HTERT RPE-1 (cell line): ENCODE measurements around the gene SMURF1.

ENCODE experiments used
- in situ Hi-C: fragments of 300-500 bp; cut with MboI; formaldehyde crosslinking; loops from 4 replicates; pipeline ENCODE4 v1.14.3; 2020; ENCODE audit warnings: low sequenced_read_pairs

The SMURF1 gene

DNA sequence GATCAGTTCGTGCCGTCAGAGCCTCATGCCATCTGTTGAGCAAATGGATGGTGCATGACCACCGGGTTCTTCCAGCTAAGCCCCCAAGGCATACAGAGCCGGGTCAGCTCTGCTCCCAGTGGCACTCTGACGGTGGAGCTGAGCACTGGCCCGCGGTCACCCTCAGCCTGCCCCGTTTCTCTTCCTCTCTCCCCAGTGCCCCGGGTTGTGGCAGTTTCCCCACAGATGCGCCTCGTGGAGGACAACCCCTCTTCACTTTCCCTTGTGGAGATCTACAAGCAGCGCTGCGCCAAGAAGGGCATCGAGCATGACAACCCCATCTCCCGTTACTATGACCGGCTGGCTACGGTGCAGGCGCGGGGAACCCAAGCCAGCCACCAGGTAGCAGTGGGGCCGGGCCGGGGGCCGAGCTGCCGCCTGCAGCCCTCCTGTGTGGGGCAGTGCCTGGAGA lies 135.7 kb downstream of the SMURF1 start:
- in situ Hi-C loops: no loop called here

GRCh38 chr7:99006739-99007424 lies 137.0 kb downstream of the SMURF1 start:
- in situ Hi-C loops: no loop called here

DNA sequence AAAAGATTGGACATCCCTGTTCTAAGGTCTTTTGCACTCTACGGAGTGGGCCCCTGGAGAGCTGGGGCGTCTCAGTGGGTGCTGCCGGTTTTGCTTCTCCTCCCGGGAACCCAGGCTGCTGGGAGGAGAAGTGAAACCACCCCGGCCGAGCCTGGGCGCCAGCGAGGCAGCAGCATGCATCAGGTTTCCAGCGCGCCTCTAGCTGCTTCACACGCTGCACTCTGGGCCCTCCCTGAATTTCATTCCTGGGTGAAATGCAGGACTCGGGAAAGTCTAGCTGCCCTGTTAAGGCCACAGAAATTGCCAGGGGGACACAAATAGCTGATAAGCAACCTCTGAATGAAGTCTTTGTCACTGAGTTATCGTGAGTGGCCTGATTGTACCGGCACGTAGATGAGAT lies 138.1 kb downstream of the SMURF1 start:
- in situ Hi-C loops: no loop called here

GRCh38 chr7:99004781-99005500 lies 139.0 kb downstream of the SMURF1 start:
- in situ Hi-C loops: no loop called here

DNA sequence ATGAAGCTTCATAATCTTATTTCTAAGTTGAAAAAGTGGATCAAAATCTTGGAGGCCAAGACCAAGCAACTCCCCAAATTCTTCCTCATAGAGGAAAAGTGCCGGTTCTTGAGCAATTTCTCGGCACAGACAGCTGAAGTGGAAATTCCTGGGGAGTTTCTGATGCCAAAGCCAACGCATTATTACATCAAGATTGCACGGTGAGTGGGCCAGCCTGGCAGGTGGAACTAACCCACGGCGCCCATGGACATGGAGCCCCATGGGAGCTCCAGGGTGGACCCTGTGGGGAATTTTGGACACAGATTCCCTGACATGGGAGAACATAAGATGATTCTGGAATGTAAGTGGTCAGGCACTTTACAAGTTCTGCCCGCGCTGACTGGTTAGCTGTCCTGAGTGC lies 139.7 kb downstream of the SMURF1 start:
- in situ Hi-C loops: no loop called here

DNA sequence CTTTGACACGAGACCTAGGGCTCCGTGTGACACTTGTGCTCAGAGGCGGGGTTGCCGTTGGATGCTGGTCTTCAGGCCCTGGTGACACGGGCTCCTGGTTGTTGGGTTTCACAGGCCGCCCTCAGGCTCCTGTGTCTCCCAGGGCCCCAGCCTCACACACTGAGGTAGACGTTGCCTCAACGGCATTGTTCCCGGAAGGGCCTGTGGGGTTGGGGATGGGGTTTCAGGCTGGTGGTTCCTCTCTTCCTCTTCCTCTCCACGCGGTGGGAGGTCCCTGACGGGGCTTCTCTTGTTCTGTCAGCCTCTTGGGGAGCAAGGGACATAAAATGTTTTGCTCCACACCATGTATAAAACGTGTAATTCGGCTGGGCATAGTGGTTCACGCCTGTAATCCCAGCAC lies 140.5 kb downstream of the SMURF1 start:
- in situ Hi-C loops: no loop called here

DNA sequence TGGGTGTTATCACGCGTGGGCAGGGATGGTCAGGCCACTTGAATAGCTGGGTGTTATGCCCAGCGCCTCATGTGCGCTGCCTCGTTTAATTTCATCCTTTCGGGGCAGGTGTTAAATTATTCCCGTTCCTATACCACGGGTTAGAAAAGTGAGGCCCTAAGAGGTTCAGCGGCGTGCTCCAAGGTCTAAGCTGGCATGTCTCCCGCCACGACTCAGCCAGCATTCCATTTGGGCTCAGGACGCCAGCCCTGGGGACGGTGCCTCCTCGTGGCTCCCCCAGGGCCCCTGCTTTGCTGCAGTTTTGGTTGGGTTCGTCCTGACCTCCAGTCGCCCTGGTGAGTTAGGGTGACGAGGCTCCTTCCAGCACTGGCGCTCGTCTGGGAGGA lies 141.1 kb downstream of the SMURF1 start:
- in situ Hi-C loops: no loop called here

DNA sequence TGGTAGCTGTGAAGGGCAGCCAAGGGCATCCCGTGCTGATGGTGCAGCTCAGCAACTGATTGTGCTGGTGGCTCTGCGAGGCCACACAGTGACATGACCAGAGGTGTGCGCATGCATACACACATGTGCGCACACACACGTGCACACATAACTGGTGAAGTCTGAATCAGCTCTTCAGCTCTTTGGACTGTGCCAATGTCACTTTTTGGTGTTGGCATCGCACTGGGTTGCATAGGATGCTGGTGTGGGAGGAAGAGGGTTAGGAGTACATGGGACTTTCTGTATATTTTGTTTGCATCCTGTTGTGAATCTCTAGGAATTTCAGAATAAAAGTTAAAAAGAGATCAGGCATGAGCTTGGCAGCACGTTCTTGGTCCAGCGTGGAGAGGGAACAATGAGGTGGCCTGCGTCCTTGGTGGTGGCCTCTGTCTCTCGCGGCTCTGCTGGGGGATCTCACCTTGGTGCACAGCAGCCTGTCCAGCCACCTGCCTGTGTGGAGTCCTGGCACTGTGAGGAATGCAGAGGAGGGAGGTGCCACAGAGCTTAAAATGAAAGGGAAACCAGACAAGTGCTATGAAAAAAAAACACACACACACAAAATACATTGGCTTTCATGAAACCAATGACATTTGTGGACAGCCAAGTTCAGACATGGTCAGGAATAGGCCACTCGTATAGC lies 141.6 kb downstream of the SMURF1 start:
- in situ Hi-C loops: no loop called here

GRCh38 chr7:99001482-99002147 lies 142.3 kb downstream of the SMURF1 start:
- in situ Hi-C loops: no loop called here

DNA sequence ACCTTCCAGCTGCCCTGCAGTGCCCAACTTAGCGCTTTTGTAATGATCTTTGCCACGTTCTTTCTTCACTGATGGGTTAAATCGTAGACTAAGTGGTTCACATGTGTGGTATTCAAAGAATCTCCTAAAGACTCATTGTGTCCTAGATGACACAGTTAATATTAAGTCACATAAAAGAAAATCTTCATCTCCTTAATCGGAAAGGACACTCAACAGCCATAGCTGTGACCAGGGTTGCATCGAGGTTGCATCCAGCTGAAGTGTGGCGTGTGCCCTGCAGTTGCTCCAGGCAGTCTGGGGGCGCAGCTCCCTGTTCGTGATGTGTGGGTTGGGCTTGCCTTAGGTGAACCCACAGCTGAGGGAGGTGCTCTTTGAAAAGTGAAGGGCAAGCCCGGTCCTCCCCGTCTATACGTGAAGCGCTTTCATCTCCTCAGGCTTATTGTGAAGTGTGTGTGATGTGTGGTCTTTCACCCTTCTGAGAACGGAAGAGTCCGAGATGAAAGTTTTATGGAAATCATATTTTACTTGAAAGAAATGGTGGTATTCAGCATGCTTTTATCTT lies 142.9 kb downstream of the SMURF1 start:
- in situ Hi-C loops: no loop called here

GRCh38 chr7:99000196-99000903 lies 143.6 kb downstream of the SMURF1 start:
- in situ Hi-C loops: no loop called here

DNA sequence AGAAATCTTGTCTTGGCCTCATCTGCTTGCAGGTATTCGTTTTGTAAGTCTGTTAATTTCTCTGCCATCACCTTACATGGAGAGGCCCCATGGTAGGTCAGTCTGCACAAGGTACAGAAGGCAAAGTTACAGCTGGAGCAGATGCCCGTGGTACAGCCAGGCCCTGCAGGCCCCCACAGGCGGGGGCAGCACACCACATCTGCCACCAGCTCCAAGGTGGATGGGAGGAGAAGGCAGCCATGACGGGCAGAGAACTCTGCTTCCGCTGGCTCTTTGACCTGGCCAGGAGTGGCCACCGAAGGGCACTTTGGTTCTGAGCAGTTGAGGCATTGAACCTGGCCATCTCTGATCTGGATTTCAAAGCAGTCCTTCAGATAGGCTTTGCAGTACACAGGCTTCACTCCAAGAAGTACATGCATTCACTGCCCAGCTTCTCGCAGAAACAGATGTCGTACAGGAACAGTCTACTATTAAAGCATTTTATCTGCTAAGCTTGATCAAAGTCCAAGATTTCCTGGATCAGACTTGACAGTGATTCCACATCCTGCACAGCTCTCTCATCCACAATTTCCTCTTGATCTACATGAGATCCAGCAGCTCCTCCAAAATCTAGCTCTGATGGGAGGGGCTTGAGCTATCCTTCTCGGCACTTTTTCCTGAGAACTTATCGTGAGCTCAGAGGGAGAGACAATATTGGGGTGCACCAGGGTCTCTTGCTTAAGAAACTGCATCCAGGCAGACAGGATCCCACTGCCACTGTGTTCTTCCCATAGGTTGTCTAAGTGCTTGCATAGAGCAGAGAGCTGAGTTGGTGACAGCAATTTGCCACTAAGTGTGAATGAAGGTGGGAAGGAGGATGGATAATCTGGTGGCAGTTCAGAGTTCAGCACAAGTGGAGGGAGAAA lies 144.8 kb downstream of the SMURF1 start:
- in situ Hi-C loops: no loop called here

GRCh38 chr7:98997846-98998245 lies 146.1 kb downstream of the SMURF1 start:
- in situ Hi-C loops: no loop called here

DNA sequence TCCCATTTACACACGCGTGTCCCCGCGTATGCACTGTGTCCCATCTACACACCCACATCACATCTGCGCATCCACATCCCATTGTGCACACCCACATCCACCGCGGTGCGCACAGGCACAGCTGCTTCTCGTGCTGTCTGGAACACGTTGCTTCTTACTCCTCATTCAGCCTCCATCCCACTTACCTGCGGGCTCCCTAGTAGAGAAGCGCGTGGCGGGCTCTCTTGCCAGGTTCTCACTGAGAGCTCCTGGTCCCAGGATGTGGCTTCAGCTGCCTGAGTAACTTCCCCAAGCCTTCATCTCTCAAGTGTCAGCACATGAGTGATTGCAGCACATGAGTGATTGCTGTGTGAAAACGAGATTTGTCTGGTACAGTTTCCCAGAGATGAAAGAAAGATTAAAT lies 147.8 kb downstream of the SMURF1 start:
- in situ Hi-C loops: no loop called here

GRCh38 chr7:98995523-98996149 lies 148.3 kb downstream of the SMURF1 start:
- in situ Hi-C loops: no loop called here

DNA sequence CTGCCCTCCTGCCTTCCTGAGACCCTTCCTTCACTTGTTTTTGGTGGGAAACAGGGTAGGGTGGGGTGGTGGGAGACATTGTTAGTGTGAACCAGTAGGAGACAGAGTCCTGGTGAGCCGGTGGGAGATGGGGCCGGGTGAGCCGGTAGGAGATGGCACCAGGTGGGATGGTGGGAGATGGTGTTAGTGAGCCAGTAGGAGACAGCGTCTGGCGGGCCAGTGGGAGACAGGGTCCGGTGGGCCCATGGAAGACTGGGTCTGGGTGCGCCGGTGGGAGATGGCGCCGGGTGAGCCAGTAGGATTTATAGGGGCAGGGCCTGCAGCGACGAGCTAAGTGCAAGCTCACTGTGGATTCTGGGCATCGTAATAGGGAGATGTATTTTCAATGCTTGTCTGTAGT lies 148.8 kb downstream of the SMURF1 start:
- in situ Hi-C loops: no loop called here

- in situ Hi-C loops: no loop called here
Observed at GRCh38 chr7:98994046-98994944, 149.6 kb downstream of the SMURF1 start.
